HepG2 (cell line): Measurements from ENCODE around the gene KIF6. TPM values are rescaled to one million over a fixed set of nuclear protein-coding genes. Genes with fewer than 3 reads are reported as not detected.

Experiments used
- HES4 ChIP-seq: sonication (generic); formaldehyde crosslinking; IDR thresholded peaks from 2 replicates; pipeline ENCODE4 v1.9.0; 2021; ENCODE audit warnings: mild to moderate bottlenecking, missing genetic modification reagents, borderline replicate concordance
- MAFF ChIP-seq: IDR thresholded peaks from 2 replicates; pipeline ENCODE4 v1.6.1; 2011; ENCODE audit warnings: low read depth, low read length, improper control_type of control experiment
- NCOR1 ChIP-seq: fragments of 200-600 bp; sonication (generic); IDR thresholded peaks from 2 replicates; pipeline ENCODE4 v1.7.0; 2017; ENCODE audit warnings: antibody characterized with exemption, low read length, borderline replicate concordance
- SOX13 ChIP-seq, 3 experiments: fragments of 450-650 bp in 1 of 3; sonication (generic) in 1 of 3; formaldehyde crosslinking in 1 of 3; IDR thresholded peaks in 2 of 3; conservative IDR thresholded peaks in 1 of 3; 2 replicates each; pipeline versions ENCODE4 v1.5.0 to v1.6.1; 2016 to 2020; ENCODE audit warnings: antibody characterized with exemption in 1 of 3, mild to moderate bottlenecking in 1 of 3, missing compliant biosample characterization in 1 of 3, missing genetic modification reagents in 1 of 3, moderate library complexity in 1 of 3
- ZNF775 ChIP-seq: sonication (generic); formaldehyde crosslinking; IDR thresholded peaks from 2 replicates; pipeline ENCODE4 v1.4.0; 2020; ENCODE audit warnings: missing genetic modification reagents, mild to moderate bottlenecking, moderate library complexity, borderline replicate concordance
- polyA plus RNA-seq, 8 experiments: library from polyadenylated mRNA; depleted of rRNA in 3 of 8; stranded (reverse) in 7 of 8; unstranded in 1 of 8; fragments of >200 nt; fragmentation: Illumina TruSeq in 4 of 8; extraction: Trizol in 4 of 8; gene quantifications; 2 replicates each; pipeline versions ENCODE4 v1.2.1 to v1.2.3, GENCODE V29; 2011 to 2016; ENCODE audit warnings: low read depth in 4 of 8, missing spikeins in 1 of 8, mixed read lengths in 1 of 8; ENCODE audit not compliant: insufficient read depth in 1 of 8
- total RNA-seq, 5 experiments: library from RNA; depleted of rRNA; stranded (reverse); fragments of >200 nt; fragmentation: Illumina TruSeq; extraction: Trizol; gene quantifications; 2 replicates each; pipeline ENCODE4 v1.2.3, GENCODE V29; 2016; ENCODE audit warnings: low read depth in 1 of 5
- TF ChIP-seq, protein P1 (sequence below): sonication (generic); formaldehyde crosslinking; IDR thresholded peaks from 2 replicates; pipeline ENCODE4 v1.4.0; 2020; ENCODE audit warnings: mild to moderate bottlenecking, missing genetic modification reagents
- TF ChIP-seq, protein P2 (sequence below): sonication (generic); formaldehyde crosslinking; IDR thresholded peaks from 2 replicates; pipeline ENCODE4 v1.4.0; 2020; ENCODE audit warnings: missing genetic modification reagents
- TF ChIP-seq, protein P3 (sequence below): sonication (generic); formaldehyde crosslinking; conservative IDR thresholded peaks from 2 replicates; pipeline ENCODE4 v1.4.0; 2020; ENCODE audit warnings: missing genetic modification reagents
- TF ChIP-seq, protein P4 (sequence below): sonication (generic); formaldehyde crosslinking; IDR thresholded peaks from 2 replicates; pipeline ENCODE4 v1.4.0; 2020; ENCODE audit warnings: missing genetic modification reagents
- TF ChIP-seq, protein P5 (sequence below): sonication (generic); formaldehyde crosslinking; IDR thresholded peaks from 2 replicates; pipeline ENCODE4 v1.4.0; 2020; ENCODE audit warnings: missing genetic modification reagents

Gene KIF6
- total and polyA plus RNA-seq, 2 of the 13 experiments (the other 11 are each of a cell fraction or from before 2014, with no cell fraction given): 0.04 to 0.27 TPM

DNA sequence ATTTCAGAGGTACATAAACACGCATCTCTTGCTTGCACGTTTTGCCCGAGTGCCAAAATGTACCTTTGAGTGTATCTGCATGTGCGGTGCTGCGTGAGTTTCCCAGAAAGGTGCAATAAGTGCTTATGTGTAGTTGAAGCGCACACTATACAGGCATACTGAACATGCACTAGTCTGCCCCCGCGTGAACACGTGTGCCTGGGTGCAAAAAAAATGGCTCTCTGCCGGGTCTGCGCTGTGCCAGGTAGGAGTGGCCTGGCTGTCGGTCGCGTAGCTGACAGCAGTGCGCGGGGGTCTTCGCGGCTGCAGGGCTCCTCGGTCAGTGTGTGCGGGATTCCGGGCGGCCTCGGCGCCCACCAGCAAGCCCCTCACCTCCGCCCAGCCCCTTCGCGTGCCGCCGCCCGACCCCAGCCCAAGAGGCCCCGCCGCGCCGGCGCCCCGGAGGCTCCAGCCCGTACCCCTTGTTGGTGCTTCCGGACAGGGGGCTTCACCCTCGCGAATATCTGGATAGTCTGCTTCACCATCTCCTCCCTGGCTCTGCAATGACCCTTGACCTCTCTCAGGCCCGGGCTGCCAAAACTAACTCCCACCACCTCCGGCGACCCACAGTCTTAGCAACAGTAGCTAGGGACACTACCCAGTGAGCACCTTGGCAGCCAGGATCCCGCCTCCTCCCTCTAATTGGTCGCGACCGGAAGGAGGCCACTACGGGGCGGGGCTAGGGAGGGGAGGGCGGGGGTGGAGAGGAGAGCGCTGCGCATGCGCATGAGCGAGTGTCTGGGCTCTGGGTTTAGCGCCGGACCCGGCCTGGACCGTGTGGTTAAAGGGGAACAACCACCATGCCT lies at the start of gene KIF6 (continued):
- TF ChIP-seq, protein P1, sequence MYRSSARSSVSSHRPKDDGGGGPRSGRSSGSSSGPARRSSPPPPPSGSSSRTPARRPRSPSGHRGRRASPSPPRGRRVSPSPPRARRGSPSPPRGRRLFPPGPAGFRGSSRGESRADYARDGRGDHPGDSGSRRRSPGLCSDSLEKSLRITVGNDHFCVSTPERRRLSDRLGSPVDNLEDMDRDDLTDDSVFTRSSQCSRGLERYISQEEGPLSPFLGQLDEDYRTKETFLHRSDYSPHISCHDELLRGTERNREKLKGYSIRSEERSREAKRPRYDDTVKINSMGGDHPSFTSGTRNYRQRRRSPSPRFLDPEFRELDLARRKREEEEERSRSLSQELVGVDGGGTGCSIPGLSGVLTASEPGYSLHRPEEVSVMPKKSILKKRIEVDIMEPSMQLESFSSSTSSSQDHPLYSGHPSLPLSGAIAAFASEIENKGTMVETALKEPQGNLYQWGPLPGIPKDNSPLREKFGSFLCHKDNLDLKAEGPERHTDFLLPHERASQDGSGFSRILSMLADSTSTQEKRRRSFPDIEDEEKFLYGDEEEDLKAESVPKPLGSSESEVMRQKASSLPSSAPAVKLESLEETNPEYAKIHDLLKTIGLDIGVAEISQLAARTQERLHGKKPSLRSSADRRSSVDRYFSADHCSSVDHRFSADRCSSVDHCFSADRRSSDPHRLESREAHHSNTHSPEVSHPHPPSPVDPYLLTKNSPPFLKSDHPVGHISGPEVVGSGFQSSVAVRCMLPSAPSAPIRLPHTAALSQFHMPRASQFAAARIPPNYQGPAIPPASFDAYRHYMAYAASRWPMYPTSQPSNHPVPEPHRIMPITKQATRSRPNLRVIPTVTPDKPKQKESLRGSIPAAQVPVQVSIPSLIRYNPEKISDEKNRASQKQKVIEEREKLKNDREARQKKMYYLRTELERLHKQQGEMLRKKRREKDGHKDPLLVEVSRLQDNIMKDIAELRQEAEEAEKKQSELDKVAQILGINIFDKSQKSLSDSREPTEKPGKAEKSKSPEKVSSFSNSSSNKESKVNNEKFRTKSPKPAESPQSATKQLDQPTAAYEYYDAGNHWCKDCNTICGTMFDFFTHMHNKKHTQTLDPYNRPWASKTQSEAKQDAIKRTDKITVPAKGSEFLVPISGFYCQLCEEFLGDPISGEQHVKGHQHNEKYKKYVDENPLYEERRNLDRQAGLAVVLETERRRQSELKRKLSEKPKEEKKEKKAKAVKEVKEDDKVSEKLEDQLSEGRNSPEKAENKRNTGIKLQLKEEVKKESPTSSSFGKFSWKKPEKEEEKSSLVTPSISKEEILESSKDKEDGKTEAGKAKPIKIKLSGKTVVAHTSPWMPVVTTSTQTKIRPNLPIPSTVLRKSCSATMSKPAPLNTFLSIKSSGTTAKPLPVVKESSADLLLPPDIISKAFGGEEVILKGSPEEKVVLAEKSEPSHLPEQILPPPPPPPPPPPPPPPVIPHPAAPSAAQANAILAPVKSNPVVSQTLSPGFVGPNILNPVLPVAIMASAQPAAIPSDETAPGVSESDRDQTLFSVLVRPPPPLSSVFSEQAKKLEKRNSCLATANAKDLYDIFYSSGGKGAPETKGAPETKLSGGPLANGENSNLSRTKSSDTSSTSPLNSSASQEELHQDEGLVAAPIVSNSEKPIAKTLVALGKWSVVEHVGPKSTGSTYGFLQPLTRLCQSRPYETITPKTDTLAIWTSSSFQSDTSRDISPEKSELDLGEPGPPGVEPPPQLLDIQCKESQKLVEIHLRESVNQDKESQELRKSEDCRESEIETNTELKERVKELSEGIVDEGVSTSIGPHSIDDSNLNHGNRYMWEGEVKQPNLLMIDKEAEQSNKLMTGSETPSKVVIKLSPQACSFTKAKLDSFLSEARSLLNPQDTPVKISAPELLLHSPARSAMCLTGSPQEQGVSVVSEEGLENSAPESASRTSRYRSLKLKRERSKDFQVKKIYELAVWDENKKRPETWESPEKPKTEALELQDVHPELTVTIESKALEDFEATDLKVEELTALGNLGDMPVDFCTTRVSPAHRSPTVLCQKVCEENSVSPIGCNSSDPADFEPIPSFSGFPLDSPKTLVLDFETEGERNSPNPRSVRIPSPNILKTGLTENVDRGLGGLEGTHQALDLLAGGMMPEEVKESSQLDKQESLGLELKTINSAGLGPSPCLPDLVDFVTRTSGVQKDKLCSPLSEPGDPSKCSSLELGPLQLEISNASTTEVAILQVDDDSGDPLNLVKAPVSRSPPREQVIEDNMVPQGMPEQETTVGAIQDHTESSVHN (CRISPR knock-in tag): no peak
- TF ChIP-seq, protein P2, sequence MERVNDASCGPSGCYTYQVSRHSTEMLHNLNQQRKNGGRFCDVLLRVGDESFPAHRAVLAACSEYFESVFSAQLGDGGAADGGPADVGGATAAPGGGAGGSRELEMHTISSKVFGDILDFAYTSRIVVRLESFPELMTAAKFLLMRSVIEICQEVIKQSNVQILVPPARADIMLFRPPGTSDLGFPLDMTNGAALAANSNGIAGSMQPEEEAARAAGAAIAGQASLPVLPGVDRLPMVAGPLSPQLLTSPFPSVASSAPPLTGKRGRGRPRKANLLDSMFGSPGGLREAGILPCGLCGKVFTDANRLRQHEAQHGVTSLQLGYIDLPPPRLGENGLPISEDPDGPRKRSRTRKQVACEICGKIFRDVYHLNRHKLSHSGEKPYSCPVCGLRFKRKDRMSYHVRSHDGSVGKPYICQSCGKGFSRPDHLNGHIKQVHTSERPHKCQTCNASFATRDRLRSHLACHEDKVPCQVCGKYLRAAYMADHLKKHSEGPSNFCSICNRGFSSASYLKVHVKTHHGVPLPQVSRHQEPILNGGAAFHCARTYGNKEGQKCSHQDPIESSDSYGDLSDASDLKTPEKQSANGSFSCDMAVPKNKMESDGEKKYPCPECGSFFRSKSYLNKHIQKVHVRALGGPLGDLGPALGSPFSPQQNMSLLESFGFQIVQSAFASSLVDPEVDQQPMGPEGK (CRISPR knock-in tag): peak; percentile 11; the same call in 1 of the 2 replicates
- TF ChIP-seq, protein P3, sequence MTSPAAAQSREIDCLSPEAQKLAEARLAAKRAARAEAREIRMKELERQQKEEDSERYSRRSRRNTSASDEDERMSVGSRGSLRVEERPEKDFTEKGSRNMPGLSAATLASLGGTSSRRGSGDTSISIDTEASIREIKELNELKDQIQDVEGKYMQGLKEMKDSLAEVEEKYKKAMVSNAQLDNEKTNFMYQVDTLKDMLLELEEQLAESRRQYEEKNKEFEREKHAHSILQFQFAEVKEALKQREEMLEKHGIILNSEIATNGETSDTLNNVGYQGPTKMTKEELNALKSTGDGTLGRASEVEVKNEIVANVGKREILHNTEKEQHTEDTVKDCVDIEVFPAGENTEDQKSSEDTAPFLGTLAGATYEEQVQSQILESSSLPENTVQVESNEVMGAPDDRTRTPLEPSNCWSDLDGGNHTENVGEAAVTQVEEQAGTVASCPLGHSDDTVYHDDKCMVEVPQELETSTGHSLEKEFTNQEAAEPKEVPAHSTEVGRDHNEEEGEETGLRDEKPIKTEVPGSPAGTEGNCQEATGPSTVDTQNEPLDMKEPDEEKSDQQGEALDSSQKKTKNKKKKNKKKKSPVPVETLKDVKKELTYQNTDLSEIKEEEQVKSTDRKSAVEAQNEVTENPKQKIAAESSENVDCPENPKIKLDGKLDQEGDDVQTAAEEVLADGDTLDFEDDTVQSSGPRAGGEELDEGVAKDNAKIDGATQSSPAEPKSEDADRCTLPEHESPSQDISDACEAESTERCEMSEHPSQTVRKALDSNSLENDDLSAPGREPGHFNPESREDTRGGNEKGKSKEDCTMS (CRISPR knock-in tag): no peak
- TF ChIP-seq ZNF775 (CRISPR knock-in tag) (no peak), HES4 (CRISPR knock-in tag) (no peak; the same call in 1 of the 2 replicates), NCOR1 (no peak), MAFF (no peak), SOX13 (IDR thresholded peaks at IDR 0.05) (no peak), SOX13 (CRISPR knock-in tag; conservative IDR thresholded peaks at IDR 0.05 in 1 of 2, IDR thresholded peaks at IDR 0.05 in 1 of 2) (0 out of 4 replicates have a peak, but pooled peaks of 1 of the 2 experiments have one; percentile 2)
- TF ChIP-seq, protein P4, sequence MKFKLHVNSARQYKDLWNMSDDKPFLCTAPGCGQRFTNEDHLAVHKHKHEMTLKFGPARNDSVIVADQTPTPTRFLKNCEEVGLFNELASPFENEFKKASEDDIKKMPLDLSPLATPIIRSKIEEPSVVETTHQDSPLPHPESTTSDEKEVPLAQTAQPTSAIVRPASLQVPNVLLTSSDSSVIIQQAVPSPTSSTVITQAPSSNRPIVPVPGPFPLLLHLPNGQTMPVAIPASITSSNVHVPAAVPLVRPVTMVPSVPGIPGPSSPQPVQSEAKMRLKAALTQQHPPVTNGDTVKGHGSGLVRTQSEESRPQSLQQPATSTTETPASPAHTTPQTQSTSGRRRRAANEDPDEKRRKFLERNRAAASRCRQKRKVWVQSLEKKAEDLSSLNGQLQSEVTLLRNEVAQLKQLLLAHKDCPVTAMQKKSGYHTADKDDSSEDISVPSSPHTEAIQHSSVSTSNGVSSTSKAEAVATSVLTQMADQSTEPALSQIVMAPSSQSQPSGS: no peak
- TF ChIP-seq, protein P5, sequence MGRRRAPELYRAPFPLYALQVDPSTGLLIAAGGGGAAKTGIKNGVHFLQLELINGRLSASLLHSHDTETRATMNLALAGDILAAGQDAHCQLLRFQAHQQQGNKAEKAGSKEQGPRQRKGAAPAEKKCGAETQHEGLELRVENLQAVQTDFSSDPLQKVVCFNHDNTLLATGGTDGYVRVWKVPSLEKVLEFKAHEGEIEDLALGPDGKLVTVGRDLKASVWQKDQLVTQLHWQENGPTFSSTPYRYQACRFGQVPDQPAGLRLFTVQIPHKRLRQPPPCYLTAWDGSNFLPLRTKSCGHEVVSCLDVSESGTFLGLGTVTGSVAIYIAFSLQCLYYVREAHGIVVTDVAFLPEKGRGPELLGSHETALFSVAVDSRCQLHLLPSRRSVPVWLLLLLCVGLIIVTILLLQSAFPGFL (CRISPR knock-in tag): no peak
